AG09309 (cell line): ENCODE data around the gene MYRF.
A peak's percentile ranks its signal among the peaks of the same experiment; 100 is the strongest.

ENCODE experiments used
- DNase-seq: peaks from one replicate; pipeline ENCODE4 v3.0.0-alpha.2; 2010; ENCODE audit warnings: low read depth
- H3K4me3 ChIP-seq: 2 replicates; pipeline ENCODE4 v1.5.1; 2011; ENCODE audit warnings: mild to moderate bottlenecking, low read depth, low read length, moderate library complexity; ENCODE audit not compliant: control insufficient read depth
- TF ChIP-seq, protein P1 (sequence below): IDR thresholded peaks from 2 replicates; pipeline ENCODE4 v1.5.1; 2011; ENCODE audit warnings: mild to moderate bottlenecking, low read depth, low read length, inconsistent platforms; ENCODE audit not compliant: insufficient read depth, control insufficient read depth; ENCODE audit errors: missing control alignments

MYRF gene

DNA sequence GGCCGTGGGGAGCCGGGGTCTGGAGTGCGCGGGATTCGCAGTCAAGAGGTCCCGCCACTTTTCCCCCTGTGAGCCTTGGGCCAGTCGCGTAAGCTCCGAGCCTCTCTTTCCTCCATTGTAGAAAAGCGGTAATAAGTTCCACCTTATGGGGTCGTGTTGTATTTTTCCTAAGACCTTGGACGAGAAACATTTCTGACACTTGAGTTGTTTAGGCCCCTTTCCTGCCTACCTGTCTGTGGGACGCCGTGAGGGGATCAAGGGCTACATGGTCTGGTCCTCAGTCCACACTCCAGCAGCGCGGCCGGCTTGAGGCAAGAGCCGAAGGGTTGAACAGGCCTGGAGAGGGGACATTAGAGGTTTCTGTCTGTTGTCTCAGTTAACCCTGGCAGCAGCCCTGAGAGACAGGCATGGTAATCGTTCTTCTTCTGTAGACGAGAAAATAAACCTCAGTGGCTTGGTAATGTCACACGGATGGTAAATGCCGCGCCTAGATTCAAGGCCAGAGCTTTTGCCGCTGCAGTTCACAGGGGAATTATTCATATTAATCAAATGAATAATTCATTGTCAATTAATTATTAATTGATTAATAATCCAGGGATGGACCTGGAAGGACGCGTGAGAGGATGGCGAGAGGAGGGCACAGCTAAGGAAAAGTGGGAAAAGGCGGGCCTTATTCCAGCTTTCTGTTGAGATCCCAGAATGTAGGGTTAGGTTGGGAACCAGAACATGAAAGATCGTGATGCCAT is 40.8 kb downstream of the MYRF start:
- no peak for DNase-seq
- H3K4me3 ChIP-seq = peak overlapping the region; percentile 98
- TF ChIP-seq, protein P1, sequence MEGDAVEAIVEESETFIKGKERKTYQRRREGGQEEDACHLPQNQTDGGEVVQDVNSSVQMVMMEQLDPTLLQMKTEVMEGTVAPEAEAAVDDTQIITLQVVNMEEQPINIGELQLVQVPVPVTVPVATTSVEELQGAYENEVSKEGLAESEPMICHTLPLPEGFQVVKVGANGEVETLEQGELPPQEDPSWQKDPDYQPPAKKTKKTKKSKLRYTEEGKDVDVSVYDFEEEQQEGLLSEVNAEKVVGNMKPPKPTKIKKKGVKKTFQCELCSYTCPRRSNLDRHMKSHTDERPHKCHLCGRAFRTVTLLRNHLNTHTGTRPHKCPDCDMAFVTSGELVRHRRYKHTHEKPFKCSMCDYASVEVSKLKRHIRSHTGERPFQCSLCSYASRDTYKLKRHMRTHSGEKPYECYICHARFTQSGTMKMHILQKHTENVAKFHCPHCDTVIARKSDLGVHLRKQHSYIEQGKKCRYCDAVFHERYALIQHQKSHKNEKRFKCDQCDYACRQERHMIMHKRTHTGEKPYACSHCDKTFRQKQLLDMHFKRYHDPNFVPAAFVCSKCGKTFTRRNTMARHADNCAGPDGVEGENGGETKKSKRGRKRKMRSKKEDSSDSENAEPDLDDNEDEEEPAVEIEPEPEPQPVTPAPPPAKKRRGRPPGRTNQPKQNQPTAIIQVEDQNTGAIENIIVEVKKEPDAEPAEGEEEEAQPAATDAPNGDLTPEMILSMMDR = no peak

DNA sequence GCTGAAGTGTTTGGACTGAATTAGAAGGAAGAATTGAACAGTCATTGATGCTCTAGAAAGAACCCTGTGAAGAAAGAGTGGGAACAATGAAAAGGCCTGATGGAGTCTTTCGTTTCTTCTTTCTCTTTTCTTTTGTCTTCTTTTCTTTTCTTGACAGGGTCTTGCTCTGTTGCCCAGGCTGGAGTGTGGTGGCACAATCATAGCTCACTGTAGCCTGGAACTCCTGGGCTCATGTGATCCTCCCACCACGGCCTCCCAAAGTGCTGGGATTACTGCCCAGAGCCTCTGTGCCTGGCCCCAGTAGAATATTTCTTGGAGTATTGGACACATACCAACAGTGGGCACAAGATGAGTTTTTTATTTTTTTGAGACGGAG is 41.4 kb downstream of the MYRF start:
- TF ChIP-seq, protein P1 = no peak
- DNase-seq = no peak
- peak overlapping the region; percentile 98 for H3K4me3 ChIP-seq

DNA sequence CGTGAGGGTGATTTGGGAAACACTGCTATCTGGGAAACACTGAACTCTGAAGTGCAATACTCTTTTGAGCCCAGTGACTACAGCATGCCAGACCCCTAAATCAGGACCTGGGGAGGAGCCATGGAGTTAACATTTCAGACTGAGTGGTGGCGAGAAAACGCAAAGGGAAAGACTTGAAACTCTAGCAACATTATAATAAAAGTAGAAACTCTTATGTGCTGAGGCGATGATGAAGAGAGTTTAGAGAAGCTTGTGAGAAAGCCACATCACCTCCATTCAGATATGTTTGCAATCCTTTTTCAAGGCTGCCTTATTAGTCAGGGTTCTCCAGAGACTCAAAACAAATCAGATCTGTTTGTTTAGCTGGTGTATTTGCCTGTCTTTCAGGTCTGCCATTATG is 42.1 kb downstream of the MYRF start:
- H3K4me3 ChIP-seq = no peak overlapping the region
- TF ChIP-seq, protein P1 = no peak
- DNase-seq = no peak

DNA sequence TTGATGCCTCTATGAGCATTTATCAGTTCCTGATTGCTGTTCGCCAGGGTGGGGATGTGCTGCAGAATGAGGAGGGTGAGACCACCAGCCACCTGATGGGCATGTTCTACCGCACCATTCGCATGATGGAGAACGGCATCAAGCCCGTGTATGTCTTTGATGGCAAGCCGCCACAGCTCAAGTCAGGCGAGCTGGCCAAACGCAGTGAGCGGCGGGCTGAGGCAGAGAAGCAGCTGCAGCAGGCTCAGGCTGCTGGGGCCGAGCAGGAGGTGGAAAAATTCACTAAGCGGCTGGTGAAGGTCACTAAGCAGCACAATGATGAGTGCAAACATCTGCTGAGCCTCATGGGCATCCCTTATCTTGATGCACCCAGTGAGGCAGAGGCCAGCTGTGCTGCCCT is 43.0 kb downstream of the MYRF start:
- no peak overlapping the region for H3K4me3 ChIP-seq
- DNase-seq = no peak
- TF ChIP-seq, protein P1 = no peak

DNA sequence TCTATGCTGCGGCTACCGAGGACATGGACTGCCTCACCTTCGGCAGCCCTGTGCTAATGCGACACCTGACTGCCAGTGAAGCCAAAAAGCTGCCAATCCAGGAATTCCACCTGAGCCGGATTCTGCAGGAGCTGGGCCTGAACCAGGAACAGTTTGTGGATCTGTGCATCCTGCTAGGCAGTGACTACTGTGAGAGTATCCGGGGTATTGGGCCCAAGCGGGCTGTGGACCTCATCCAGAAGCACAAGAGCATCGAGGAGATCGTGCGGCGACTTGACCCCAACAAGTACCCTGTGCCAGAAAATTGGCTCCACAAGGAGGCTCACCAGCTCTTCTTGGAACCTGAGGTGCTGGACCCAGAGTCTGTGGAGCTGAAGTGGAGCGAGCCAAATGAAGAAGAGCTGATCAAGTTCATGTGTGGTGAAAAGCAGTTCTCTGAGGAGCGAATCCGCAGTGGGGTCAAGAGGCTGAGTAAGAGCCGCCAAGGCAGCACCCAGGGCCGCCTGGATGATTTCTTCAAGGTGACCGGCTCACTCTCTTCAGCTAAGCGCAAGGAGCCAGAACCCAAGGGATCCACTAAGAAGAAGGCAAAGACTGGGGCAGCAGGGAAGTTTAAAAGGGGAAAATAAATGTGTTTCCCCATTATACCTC is 43.6 kb downstream of the MYRF start:
- H3K4me3 ChIP-seq = no peak overlapping the region
- TF ChIP-seq, protein P1 = no peak

DNA sequence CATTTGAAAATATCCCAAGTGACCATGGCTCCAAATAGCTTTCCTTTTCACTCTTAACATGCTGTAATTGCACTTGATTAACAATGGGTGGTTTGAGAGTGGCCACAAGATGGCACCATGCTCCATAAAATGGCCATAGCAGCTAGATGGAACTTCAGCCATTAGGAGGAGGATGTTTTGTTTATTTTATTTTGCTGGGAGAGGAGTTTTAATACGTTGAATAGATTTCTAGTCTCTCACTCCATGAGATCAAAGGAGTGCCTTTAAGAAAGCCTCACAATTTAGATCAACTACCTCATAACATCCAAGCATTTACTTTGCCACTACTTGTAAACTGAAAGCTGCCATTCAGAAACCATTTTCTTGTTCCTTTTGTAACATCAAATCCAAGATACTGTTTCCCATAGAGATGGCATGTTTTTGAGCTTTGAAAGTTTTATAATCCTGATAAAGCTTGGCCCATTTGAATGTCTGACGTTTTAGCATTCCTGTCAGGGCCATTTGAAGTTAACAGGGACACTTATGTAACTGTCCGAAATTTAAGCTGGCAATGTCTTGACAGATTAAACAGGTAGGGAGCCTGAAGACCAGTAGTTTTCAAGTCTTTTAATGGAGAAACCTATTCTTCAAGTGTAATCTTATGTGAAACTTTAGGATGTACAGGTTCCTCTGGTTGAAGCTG is 45.0 kb downstream of the MYRF start:
- TF ChIP-seq, protein P1 = peak; percentile 79
- no peak overlapping the region for H3K4me3 ChIP-seq

More for the DNA sequence above, 43.6 kb downstream of the MYRF start:
- no peak for DNase-seq

More for the DNA sequence above, 45.0 kb downstream of the MYRF start:
- DNase-seq = peak; percentile 46
